ENCODE measurements around the gene NKX3-2.

Gene NKX3-2

GRCh38 chr4:13540446-13541175 is 3.7 kb downstream of the NKX3-2 start:
- TF ChIP-seq CTCF (IDR thresholded peaks at IDR 0.05; ENCODE audit: insufficient read depth, low read length, poor library complexity, severe bottlenecking): no peak
- no peak for TF ChIP-seq EZH2phosphoT487 (conservative IDR thresholded peaks at IDR 0.05; ENCODE audit: low read length)
- Histone ChIP-seq H3K27ac (ENCODE audit: low read depth, low read length) (no peak overlapping the region), H3K36me3 (ENCODE audit: low read length) (no peaks in the 10 kb centered on the region), H3K4me2 (ENCODE audit: low read depth, low read length, poor library complexity, severe bottlenecking) (no peak overlapping the region), H3K9ac (ENCODE audit: low read length) (no peak overlapping the region), H3K79me2 (ENCODE audit: insufficient read depth, low read length) (no peaks in the 10 kb centered on the region), H3K27me3 (ENCODE audit: low read length) (no peaks in the 10 kb centered on the region), H2AFZ (ENCODE audit: low read depth, low read length, severe bottlenecking) (no peak overlapping the region), H3K4me3 (ENCODE audit: insufficient read depth, low read length, poor library complexity, severe bottlenecking) (no peak overlapping the region), H3K9me2 (replicated peaks; ENCODE audit: insufficient read depth, low read length) (no peaks in the 10 kb centered on the region), H4K20me1 (ENCODE audit: low read depth, low read length) (no peaks in the 10 kb centered on the region), H3K9me3 (ENCODE audit: insufficient read depth, low read length) (no peaks in the 10 kb centered on the region), H3F3A (ENCODE audit: insufficient read depth) (no peaks in the 10 kb centered on the region)

- no peak for TF ChIP-seq CTCF (IDR thresholded peaks at IDR 0.05; ENCODE audit: insufficient read depth, low read length, poor library complexity, severe bottlenecking)
- no peak for TF ChIP-seq EZH2phosphoT487 (conservative IDR thresholded peaks at IDR 0.05; ENCODE audit: low read length)
- H3K27me3 ChIP-seq (ENCODE audit: low read length): no peaks in the 10 kb centered on the region
- H3K9me3 ChIP-seq (ENCODE audit: insufficient read depth, low read length): no peaks in the 10 kb centered on the region
- no peak overlapping the region for H3K4me2 ChIP-seq (ENCODE audit: low read depth, low read length, poor library complexity, severe bottlenecking)
- no peak overlapping the region for H3K4me3 ChIP-seq (ENCODE audit: insufficient read depth, low read length, poor library complexity, severe bottlenecking)
- no peaks in the 10 kb centered on the region for H3F3A ChIP-seq (ENCODE audit: insufficient read depth)
- H4K20me1 ChIP-seq (ENCODE audit: low read depth, low read length): no peaks in the 10 kb centered on the region
- no peak overlapping the region for H3K27ac ChIP-seq (ENCODE audit: low read depth, low read length)
- no peaks in the 10 kb centered on the region for H3K36me3 ChIP-seq (ENCODE audit: low read length)
- no peak overlapping the region for H2AFZ ChIP-seq (ENCODE audit: low read depth, low read length, severe bottlenecking)
- no peak overlapping the region for H3K9ac ChIP-seq (ENCODE audit: low read length)
- H3K9me2 ChIP-seq (replicated peaks; ENCODE audit: insufficient read depth, low read length): no peaks in the 10 kb centered on the region
- no peaks in the 10 kb centered on the region for H3K79me2 ChIP-seq (ENCODE audit: insufficient read depth, low read length)
These were observed 4.5 kb downstream of the NKX3-2 start for GRCh38 chr4:13539619-13540445.

GRCh38 chr4:13539047-13539618 is 5.2 kb downstream of the NKX3-2 start:
- no peak overlapping the region for H3K9ac ChIP-seq (ENCODE audit: low read length)

More at GRCh38 chr4:13539047-13539618, 5.2 kb downstream of the NKX3-2 start:
- Histone ChIP-seq H4K20me1 (ENCODE audit: low read depth, low read length) (no peaks in the 10 kb centered on the region), H2AFZ (ENCODE audit: low read depth, low read length, severe bottlenecking) (no peak overlapping the region), H3K9me2 (replicated peaks; ENCODE audit: insufficient read depth, low read length) (no peaks in the 10 kb centered on the region), H3K4me3 (ENCODE audit: insufficient read depth, low read length, poor library complexity, severe bottlenecking) (no peak overlapping the region), H3K27me3 (ENCODE audit: low read length) (no peaks in the 10 kb centered on the region), H3K79me2 (ENCODE audit: insufficient read depth, low read length) (no peaks in the 10 kb centered on the region), H3K9me3 (ENCODE audit: insufficient read depth, low read length) (no peaks in the 10 kb centered on the region), H3K36me3 (ENCODE audit: low read length) (no peaks in the 10 kb centered on the region), H3F3A (ENCODE audit: insufficient read depth) (no peaks in the 10 kb centered on the region), H3K27ac (ENCODE audit: low read depth, low read length) (no peak overlapping the region), H3K4me2 (ENCODE audit: low read depth, low read length, poor library complexity, severe bottlenecking) (no peak overlapping the region)
- TF ChIP-seq EZH2phosphoT487 (conservative IDR thresholded peaks at IDR 0.05; ENCODE audit: low read length) (no peak), CTCF (IDR thresholded peaks at IDR 0.05; ENCODE audit: insufficient read depth, low read length, poor library complexity, severe bottlenecking) (no peak)

All from SU-DHL-6 (cell line).